ENCODE measurements around the gene TNRC6A.
A peak's percentile ranks its signal among the peaks of the same experiment; 100 is the strongest.

TNRC6A gene

GRCh38 chr16:24845726-24846547 lies 116.5 kb downstream of the TNRC6A start, which contains the start of gene SLC5A11:
Gene SLC5A11 (plus strand): TSS chr16:24845963. CDS start chr16:24858644, 12,681 bp downstream.
- no peak for TF ChIP-seq CTCF (IDR thresholded peaks at IDR 0.05; ENCODE audit: unreplicated experiment in 3 of 3)
- Mint-ChIP-seq H3K4me1 (no peaks in the 10 kb centered on the region), H3K27ac (peak within 1 kb of the TSS in 1 of 3 experiments; percentile 76), H3K9me3 (no peaks in the 10 kb centered on the region), H3K27me3 (ENCODE audit: low read depth) (peaks cover 3% of the 10 kb centered on the region), H3K4me3 (no peak within 1 kb of the TSS), H3K36me3 (ENCODE audit: low read depth) (no peaks in the 10 kb centered on the region)

DNA sequence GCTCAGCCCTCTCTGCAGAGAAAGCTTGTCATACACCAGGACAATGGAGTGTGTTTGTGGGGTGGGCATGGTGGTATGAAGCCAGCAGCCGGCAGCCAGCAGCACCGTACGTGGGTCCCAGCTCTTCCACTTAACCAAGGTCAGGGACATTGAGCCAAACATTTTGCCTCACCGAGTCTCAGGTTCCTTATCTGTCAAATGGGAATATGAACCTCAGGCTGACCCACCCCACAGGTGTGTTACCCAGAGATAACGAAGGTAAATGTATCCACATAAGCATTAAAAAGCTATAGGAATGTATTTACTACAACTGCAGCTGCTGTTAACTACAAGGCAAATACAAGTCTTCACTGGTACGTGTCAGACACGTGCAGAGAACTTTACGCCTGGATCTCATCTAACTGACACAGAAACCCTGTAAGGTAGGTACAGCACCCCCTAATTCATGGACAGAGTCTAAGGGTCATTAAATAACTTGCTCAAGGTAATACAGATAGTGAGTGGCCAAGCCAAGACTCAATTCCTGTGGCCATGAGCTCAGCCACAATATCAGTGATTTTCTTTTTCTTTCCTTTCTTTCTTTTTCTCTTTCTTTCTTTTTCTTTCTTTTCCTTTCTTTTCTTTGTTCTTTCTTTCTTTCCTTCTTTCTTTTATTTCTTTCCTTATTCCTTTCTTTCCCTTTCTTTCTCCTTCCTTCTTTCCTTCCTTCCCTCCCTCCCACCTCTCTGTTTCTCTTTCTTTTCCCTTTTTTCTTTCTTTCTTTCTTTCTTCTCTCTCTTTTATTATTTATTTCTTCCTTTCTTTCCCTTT lies 117.3 kb downstream of the TNRC6A start:
- no peak for TF ChIP-seq CTCF (IDR thresholded peaks at IDR 0.05; ENCODE audit: unreplicated experiment in 3 of 3)
- peaks cover 3% of the 10 kb centered on the region for H3K27me3 Mint-ChIP-seq (ENCODE audit: low read depth)
- H3K9me3 Mint-ChIP-seq, result no peaks in the 10 kb centered on the region
- H3K4me1 Mint-ChIP-seq, result no peaks in the 10 kb centered on the region
- H3K36me3 Mint-ChIP-seq (ENCODE audit: low read depth), result no peaks in the 10 kb centered on the region
- H3K27ac Mint-ChIP-seq, result peak overlapping the region in 1 of 3 experiments; percentile 76
- peak overlapping the region in 1 of 3 experiments; percentile 3 for H3K4me3 Mint-ChIP-seq

GRCh38 chr16:24847358-24847664 lies 117.9 kb downstream of the TNRC6A start:
- Mint-ChIP-seq H3K27me3 (ENCODE audit: low read depth) (peaks cover 3% of the 10 kb centered on the region), H3K36me3 (ENCODE audit: low read depth) (no peaks in the 10 kb centered on the region), H3K27ac (no peak overlapping the region), H3K4me3 (peak overlapping the region in 1 of 3 experiments; percentile 3), H3K4me1 (no peaks in the 10 kb centered on the region), H3K9me3 (no peaks in the 10 kb centered on the region)
- TF ChIP-seq CTCF (IDR thresholded peaks at IDR 0.05; ENCODE audit: unreplicated experiment in 3 of 3), result no peak

GRCh38 chr16:24848065-24848464 lies 118.6 kb downstream of the TNRC6A start:
- TF ChIP-seq CTCF (IDR thresholded peaks at IDR 0.05; ENCODE audit: unreplicated experiment in 3 of 3), result no peak
- Mint-ChIP-seq H3K36me3 (ENCODE audit: low read depth) (no peaks in the 10 kb centered on the region), H3K4me3 (no peak overlapping the region), H3K4me1 (no peaks in the 10 kb centered on the region), H3K27me3 (ENCODE audit: low read depth) (peaks cover 3% of the 10 kb centered on the region), H3K27ac (no peak overlapping the region), H3K9me3 (no peaks in the 10 kb centered on the region)

GRCh38 chr16:24849641-24850040 lies 120.2 kb downstream of the TNRC6A start:
- no peaks in the 10 kb centered on the region for H3K27me3 Mint-ChIP-seq (ENCODE audit: low read depth)
- no peak for TF ChIP-seq CTCF (IDR thresholded peaks at IDR 0.05; ENCODE audit: unreplicated experiment in 3 of 3)
- H3K27ac Mint-ChIP-seq, result no peak overlapping the region
- no peaks in the 10 kb centered on the region for H3K4me1 Mint-ChIP-seq
- no peaks in the 10 kb centered on the region for H3K9me3 Mint-ChIP-seq
- H3K4me3 Mint-ChIP-seq, result no peak overlapping the region
- H3K36me3 Mint-ChIP-seq (ENCODE audit: low read depth), result no peaks in the 10 kb centered on the region
